ENCODE results near the gene LGALS9C.
"Not testable (repeated sequence)": the region's sequence is repeated elsewhere in the genome, so short reads cannot be mapped to it uniquely, and the experiment has no call there.

DNA sequence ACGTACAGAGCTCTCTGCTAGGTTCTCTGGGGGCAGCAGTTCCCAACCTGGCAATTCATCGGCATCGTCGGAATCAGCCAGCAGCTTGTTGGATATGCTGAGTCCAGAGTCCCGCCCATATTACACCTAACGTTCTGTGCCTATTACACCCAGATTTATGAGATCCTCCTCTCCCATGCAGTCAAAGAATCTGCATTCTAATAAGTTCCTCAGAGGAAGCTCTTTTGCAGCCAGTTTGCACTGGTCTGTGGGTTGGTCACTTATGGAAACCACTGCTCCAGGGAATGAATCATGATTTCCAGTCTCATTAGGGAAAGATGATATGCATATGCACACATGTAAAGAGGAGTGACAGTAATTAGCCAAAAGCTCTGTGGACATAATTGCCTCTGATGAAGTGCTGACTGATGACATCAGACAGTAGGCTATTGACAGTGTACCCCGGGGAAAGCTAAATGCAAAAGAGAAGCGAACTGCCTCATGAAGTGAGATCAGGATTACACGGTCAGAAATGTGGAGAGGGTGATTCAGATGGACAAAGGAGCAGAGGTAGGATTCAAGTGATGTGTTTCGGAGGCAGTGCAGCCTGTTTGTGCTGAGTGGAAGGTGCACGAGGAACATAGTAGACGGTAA lies 49.7 kb downstream of the LGALS9C start:
- not testable (repeated sequence) for TF ChIP-seq EZH2 (IDR thresholded peaks at IDR 0.05; ENCODE audit: low read depth)
- TF ChIP-seq, protein P1, sequence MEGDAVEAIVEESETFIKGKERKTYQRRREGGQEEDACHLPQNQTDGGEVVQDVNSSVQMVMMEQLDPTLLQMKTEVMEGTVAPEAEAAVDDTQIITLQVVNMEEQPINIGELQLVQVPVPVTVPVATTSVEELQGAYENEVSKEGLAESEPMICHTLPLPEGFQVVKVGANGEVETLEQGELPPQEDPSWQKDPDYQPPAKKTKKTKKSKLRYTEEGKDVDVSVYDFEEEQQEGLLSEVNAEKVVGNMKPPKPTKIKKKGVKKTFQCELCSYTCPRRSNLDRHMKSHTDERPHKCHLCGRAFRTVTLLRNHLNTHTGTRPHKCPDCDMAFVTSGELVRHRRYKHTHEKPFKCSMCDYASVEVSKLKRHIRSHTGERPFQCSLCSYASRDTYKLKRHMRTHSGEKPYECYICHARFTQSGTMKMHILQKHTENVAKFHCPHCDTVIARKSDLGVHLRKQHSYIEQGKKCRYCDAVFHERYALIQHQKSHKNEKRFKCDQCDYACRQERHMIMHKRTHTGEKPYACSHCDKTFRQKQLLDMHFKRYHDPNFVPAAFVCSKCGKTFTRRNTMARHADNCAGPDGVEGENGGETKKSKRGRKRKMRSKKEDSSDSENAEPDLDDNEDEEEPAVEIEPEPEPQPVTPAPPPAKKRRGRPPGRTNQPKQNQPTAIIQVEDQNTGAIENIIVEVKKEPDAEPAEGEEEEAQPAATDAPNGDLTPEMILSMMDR (conservative IDR thresholded peaks at IDR 0.05) = not testable (repeated sequence)

Data from PC-9 (cell line).